Measurements from ENCODE around the gene MTMR6.

DNA sequence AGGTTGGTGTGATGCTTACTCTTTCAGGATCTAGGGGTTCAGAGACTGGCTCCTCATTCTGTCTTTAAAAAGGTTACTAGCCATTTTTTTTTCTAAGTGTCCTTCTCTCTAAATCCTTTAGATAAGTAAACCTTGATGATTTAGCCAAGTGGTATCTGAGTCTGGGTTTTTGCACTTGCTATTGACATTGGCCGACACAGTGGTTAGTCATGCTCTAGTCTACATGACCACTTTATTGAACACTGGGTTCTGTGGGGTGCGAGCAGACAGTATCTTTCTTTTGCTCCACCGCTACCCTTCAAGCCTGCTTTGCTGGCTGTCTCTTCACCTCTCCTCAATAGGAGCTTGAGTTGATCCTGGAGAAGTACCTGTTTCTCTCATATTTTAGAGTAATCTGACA, 7.9 kb upstream of the MTMR6 start:
- TF ChIP-seq, protein P1, sequence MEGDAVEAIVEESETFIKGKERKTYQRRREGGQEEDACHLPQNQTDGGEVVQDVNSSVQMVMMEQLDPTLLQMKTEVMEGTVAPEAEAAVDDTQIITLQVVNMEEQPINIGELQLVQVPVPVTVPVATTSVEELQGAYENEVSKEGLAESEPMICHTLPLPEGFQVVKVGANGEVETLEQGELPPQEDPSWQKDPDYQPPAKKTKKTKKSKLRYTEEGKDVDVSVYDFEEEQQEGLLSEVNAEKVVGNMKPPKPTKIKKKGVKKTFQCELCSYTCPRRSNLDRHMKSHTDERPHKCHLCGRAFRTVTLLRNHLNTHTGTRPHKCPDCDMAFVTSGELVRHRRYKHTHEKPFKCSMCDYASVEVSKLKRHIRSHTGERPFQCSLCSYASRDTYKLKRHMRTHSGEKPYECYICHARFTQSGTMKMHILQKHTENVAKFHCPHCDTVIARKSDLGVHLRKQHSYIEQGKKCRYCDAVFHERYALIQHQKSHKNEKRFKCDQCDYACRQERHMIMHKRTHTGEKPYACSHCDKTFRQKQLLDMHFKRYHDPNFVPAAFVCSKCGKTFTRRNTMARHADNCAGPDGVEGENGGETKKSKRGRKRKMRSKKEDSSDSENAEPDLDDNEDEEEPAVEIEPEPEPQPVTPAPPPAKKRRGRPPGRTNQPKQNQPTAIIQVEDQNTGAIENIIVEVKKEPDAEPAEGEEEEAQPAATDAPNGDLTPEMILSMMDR (optimal IDR thresholded peaks at IDR 0.05 in 1 of 3, IDR thresholded peaks at IDR 0.05 in 1 of 3, conservative IDR thresholded peaks at IDR 0.05 in 1 of 3; ENCODE audit: extremely low read depth in 1 of 3, insufficient read depth in 2 of 3, low read length in 3 of 3): no peak
- no peak for TF ChIP-seq EZH2 (IDR thresholded peaks at IDR 0.05; ENCODE audit: low read length)
